ENCODE results near the gene LINGO1.

Gene LINGO1

DNA sequence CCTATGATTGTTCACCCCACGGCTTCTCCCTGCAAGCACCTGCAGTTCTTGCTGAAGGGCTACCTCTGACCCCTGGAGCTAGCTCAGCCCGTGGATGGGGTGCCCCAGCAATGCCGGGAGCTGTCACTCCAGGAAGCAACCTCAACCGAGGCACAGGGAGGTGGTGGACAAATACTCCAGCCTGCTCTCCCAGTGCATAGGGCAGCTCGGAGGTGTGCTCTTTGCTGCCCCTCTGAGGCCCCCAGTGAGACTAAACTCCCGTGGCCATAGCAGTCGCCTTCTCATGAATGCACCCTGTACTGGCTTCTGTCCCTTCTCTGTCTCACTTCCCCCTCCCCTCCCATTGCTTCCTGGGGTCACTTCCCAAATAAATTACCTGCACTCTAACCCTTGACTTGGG lies 48.5 kb downstream of the LINGO1 start:
- H3K4me3 ChIP-seq (ENCODE audit: low read depth, low read length), result no peak overlapping the region
- TF ChIP-seq CTCF (IDR thresholded peaks at IDR 0.05; ENCODE audit: low read depth, low read length), result no peak

GRCh38 chr15:77582763-77583162 lies 49.9 kb downstream of the LINGO1 start:
- H3K4me3 ChIP-seq (ENCODE audit: low read depth, low read length), result no peak overlapping the region
- no peak for TF ChIP-seq CTCF (IDR thresholded peaks at IDR 0.05; ENCODE audit: low read depth, low read length)

DNA sequence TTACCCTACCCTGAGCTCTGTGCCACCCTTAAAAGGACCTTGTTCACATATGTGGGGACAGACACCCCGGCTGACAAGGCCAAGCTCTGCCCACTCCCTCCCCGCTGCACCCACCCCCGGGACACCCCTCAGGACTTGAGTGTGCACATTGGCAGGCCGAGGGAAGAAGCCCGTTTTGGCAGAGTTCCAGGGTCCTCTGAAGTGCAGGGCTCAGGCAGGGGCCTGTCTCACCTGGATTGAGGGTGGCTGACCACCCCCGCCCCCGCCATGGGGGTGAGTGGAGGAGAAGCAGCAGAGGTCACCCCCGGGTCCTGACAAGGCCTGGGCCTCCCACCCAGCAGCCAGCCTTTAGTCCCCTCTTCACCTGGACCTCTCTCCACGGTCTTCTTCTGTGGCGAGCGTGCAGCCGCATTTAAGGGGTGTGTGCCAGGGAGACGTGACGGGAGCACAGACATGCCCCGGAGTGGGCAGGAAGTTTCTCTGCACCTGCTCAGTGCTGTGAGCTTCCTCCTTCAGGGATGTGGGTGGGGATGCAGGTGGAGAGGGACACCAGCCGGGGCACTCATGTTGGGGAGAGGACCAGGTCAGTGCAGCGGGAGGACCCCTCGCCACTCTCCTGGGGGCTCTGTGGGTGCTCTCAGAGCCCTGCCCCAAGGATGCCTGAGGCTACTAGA lies 50.7 kb downstream of the LINGO1 start:
- TF ChIP-seq CTCF (IDR thresholded peaks at IDR 0.05; ENCODE audit: low read depth, low read length), result no peak
- H3K4me3 ChIP-seq (ENCODE audit: low read depth, low read length), result no peak overlapping the region

GRCh38 chr15:77580996-77581682 lies 51.6 kb downstream of the LINGO1 start:
- no peak overlapping the region for H3K4me3 ChIP-seq (ENCODE audit: low read depth, low read length)
- TF ChIP-seq CTCF (IDR thresholded peaks at IDR 0.05; ENCODE audit: low read depth, low read length), result no peak

DNA sequence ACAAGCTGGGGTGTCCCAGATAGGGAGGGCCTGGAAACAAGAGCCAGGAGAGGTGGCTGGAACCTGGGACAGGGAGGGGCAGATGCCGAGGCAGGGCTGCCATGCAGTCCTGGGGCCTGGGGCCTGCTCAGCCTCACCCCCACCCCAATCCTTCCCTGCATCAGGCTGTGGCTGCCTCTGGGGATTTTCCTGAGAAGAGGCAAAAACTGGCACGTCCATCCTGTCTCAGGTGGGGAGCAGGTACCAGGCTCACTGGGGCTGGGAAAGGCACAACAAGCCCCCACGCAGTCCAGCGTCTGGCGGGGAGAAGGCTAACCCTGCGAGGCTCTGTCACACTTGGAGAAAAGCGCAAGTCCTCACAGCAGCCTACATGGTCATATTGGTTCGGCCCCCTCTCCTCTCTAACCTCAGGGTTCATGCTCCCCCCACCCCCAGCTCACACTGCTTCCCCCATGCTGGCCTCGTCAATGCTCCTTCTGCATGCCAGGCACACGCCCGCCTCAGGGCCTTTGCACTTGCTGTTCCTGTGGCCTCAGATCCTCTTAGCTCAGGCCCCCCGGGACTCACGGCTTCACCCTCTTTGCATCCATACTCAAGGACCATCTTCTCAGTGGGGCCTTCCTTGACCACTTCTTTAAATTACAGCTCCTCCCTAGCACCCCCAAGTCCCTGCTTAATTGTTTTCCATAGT lies 53.1 kb downstream of the LINGO1 start:
- TF ChIP-seq CTCF (IDR thresholded peaks at IDR 0.05; ENCODE audit: low read depth, low read length), result no peak
- H3K4me3 ChIP-seq (ENCODE audit: low read depth, low read length), result no peak overlapping the region

- no peak for TF ChIP-seq CTCF (IDR thresholded peaks at IDR 0.05; ENCODE audit: low read depth, low read length)
- no peak overlapping the region for H3K4me3 ChIP-seq (ENCODE audit: low read depth, low read length)
Observed at GRCh38 chr15:77578641-77579372, 53.9 kb downstream of the LINGO1 start.
